ELF-1 (cell line): ENCODE data around the gene GUCA1C.

Source experiments
- DNase-seq: peaks from one replicate; pipeline ENCODE4 v3.0.0-alpha.2; 2016; ENCODE audit warnings: low read depth, low spot score

GUCA1C gene

GRCh38 chr3:108909799-108910198 is 43.9 kb downstream of the GUCA1C start:
- no peak for DNase-seq

- no peak for DNase-seq
These were observed 46.5 kb downstream of the GUCA1C start for GRCh38 chr3:108907194-108907593.

GRCh38 chr3:108899530-108899929 is 54.1 kb downstream of the GUCA1C start:
- no peak for DNase-seq

GRCh38 chr3:108897883-108898282 is 55.8 kb downstream of the GUCA1C start:
- DNase-seq: no peak

GRCh38 chr3:108894981-108895380 is 58.7 kb downstream of the GUCA1C start:
- no peak for DNase-seq

- no peak for DNase-seq
These were observed 61.8 kb downstream of the GUCA1C start for GRCh38 chr3:108891833-108892232.

GRCh38 chr3:108887777-108888176 is 65.9 kb downstream of the GUCA1C start:
- peak; percentile 1 for DNase-seq

GRCh38 chr3:108887121-108887520 is 66.6 kb downstream of the GUCA1C start:
- DNase-seq: no peak

GRCh38 chr3:108883373-108883772 is 70.3 kb downstream of the GUCA1C start:
- DNase-seq: no peak

- DNase-seq: no peak
These were observed 70.9 kb downstream of the GUCA1C start for GRCh38 chr3:108882762-108883161.

GRCh38 chr3:108879915-108880314 is 73.8 kb downstream of the GUCA1C start:
- DNase-seq: no peak

GRCh38 chr3:108877901-108878300 is 75.8 kb downstream of the GUCA1C start:
- DNase-seq: no peak

- DNase-seq: no peak
These were observed 89.9 kb downstream of the GUCA1C start for GRCh38 chr3:108863799-108864135.

GRCh38 chr3:108862865-108863798 is 90.5 kb downstream of the GUCA1C start:
- no peak for DNase-seq

- peak; percentile 3 for DNase-seq
These were observed 92.3 kb downstream of the GUCA1C start for GRCh38 chr3:108861401-108861800.
